ENCODE results near the gene L1CAM.

The L1CAM gene

DNA sequence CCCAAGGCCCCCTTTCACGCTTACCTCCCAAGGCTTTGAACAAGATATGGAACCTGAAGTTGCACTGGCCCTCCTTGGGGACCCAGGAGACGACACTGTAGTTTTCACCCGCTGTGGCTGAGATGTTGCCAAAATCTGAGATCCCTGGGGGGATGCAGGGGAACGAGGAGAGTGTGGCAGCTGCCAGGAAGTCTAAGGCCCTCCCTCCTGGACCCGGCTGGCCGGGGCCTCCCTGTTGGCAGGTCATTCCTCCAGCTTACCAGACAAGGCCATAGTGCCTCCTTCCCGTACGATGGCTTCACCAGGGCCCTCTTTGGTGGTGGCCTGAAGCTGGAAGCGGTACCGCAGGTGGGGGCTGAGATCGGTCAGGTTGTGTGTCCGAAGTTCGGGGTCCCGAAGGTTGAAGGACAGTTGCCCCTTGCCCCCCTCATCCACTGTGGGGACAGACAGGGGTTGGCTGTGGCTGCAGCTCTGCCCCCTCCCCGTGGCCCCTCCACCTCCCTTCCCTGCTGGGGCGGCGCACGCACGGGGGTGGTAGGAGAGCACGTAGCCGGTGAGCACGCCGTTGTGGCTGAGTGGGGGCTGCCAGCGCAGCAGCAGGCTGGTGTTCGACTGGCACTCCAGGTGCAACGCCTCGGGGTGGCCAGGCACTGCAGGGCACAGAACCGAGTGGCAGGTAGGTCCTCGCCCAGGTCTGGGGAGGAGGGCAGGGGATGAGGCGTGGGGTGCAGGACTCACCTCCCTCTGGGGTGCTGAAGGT lies 21.2 kb downstream of the L1CAM start:
- no peak for DNase-seq (ENCODE audit: low read depth in 2 of 2)

DNA sequence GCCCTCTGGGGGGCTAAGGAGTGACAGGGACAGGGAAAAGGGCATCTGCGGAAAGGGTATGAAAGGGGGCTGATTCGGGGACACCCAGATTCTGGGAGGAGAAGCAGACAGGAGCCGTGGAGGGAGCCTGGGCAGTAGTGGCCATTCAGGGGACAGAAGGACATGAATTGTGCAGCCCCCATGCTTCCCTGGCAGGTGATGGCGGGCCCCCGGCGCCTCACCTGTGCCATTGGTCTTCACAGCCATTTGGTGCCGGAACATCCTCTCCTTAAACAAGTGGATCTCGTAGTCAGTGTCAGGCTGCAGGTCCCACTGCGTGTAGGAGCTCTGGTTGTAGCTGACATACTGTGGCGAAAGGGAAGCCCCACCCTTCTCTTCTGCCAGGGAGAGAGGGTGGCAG lies 21.9 kb downstream of the L1CAM start:
- DNase-seq (ENCODE audit: low read depth in 2 of 2) = no peak

DNA sequence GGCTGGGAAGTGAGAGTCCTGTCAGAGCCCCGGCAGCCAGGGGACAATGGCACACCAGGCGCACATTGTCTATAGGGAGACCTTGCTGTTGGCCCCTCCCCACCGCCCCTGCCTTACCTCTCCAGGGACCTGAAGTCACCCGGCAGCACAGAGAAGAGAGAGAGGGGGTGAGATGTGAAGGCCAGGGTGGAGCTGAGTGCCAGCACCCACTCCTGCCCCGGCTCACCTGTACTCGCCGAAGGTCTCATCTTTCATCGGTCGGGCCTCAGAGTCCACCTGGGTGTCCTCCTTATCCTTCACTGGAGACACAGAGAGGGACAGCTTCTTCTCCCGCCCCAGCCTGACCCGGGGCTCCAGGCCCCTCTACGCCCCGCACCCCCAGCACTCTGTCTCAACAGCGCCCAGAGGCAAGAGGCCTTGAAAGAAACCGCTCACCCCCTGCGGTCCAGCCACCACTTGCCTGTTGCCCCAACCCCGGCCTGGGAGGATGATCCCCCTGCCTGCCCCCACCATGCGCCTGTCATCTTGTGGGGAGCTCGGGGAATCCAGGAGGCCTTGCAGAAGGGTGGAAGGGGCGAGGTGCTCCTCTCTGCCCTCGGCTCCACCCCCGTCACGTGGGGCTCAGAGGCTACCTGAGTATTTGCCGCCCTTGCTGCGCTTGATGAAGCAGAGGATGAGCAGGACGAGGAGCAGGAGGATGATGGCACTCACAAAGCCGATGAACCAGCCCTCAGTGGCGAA lies 22.6 kb downstream of the L1CAM start:
- DNase-seq (ENCODE audit: low read depth in 2 of 2) = no peak

DNA sequence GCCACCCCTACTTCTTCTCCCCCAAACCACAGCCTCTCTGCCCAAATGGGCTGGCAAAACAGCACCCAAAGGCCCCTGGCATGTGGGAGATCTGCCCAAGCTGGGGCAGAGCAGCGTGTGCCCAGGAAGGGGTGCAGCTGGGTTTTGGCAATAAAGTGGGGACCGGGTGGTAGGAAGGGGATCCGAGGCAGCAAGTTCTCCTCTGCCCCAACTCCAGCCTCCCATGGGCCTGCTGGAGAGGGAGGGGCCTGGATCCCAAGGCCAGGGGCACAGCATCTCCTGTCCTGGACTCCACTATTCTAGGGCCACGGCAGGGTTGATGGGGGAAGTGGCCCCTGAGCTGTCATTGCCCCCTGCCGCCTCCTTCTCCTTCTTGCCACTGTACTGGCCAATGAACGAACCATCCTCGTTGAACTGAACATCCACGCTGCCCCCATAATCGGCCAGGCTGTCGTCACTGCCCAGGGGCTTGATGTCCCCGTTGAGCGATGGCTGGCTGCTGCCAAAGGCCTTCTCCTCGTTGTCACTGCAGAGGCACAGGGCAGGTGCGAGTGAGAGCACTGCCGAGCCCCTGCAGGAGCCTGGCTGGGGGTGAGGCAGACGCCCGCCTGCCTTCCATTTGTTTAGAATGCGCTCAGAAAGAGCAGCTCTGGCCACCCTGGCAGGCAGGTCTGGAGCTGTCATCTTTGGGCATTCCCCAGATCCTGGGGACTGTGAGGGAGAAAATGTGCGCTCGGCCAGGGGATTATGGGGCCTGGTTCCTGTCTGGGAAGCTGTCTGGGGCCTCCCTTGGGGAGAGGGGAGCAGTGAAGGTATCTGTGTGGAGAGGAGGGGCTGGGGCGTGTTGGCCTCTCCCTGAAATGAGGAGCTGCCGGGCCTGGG lies 23.4 kb downstream of the L1CAM start:
- DNase-seq (ENCODE audit: low read depth in 2 of 2) = no peak

DNA sequence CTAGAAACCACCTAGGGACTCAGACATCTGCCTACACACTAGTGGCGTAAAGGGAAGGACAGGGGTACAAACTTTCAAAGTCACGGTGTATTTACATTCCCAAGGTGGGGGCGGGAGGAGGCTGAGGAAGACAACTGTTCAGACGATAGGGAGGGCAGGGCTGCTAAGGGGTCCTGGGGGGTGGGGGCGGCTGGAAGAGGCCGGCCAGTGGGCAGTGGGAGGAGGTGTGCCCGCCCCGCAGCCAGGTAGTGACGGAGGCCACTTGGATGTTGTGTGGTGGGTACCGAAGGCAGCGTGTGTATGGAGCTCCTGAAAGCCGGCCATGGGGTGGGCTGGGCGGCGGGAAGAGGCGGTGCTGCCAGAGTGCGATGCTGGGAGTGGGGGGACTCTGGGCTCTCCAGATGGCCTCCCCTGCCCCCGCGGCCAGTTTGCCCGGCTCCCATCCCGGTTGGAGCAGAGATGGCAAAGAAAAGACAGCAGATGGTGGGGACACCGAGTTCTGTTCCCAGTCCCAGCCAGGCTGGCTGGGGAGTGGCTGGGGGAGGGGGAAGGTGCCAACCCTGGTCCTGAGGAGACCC lies 24.2 kb downstream of the L1CAM start:
- DNase-seq (ENCODE audit: low read depth in 2 of 2) = no peak

DNA sequence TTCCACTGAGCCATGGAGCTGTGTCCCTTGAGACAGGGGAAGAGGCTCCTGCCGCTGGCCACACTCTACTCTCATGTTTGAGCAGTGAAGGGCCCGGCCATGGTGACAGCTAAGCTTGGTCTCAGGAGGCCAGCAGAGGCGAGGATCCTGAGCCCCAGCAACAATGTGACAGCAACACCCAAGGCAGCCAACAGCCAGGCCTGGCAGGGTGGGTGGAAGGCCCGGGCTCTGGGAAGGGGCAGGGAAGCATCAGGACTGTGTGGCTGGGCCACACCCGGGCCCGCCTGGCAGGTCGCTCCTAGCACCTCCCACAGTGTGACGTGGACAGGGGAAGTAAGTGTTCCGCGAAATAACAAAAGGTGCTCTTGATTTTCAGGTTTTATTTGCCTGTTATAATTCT lies 24.8 kb downstream of the L1CAM start:
- no peak for DNase-seq (ENCODE audit: low read depth in 2 of 2)

DNA sequence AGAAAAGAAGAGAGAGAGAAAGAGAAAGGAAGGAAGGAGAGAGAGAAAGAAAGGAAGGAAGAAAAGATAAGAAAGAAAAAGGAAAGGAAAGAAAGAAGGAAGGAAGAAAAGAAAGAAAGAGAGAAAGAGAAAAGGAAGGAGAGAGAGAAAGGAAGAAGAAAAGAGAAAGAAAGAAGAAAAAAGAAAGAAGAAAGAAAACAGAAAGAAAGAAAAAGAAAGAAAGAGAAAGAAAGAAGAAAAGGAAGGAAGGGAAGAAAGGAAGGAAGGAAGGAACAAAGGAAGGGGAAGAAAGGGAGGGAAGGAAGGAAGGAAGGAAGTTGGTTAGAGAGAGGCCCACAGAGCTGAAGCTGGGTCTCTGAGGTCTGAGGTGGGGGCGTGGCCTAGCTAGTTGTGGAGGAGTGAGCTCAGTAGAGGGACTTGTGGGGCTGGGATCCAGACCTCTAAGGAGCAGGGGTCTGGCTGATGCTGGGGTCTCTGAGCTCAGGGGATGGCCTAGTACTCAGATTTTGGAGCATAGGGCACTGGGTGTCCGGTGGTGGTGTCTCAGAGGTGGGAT lies 28.5 kb downstream of the L1CAM start:
- DNase-seq (ENCODE audit: low read depth in 2 of 2) = no peak

DNA sequence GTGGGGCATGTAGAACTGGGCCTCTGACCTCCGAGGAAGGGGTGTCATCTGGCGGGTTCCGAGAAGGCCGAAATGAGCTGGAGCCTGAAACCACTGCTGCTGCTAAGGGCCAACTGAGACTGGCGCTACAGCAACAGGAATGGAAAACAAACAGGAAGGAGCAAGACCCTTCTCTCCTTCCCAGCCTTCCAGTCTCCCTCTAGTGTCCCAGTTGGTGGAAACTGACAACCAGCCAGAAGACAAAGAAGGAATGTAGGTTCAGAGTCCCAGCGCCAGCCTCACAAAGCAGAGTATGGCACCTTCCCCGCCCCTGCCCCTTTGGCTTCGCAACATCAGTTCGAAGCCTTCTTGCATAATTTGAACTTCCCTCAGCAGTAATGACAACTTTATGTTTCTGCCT lies 31.3 kb downstream of the L1CAM start:
- DNase-seq (ENCODE audit: low read depth in 2 of 2) = no peak

DNA sequence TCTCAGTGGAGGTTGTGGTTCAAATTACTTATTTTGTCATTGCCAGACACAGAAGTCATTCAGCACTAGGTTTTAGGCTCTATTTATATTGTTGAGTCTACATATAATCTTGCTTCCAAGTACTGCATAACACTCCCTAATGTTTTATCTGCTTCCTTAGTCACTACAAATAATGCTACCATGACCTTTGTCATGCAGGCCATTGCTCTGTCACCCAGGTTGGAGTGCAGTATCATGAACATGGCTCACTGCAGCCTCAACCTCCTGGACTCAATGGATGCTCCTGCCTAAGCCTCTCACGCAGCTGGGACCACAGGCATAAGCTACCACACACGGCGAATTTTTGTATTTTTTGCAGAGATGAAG lies 32.1 kb downstream of the L1CAM start:
- no peak for DNase-seq (ENCODE audit: low read depth in 2 of 2)

DNA sequence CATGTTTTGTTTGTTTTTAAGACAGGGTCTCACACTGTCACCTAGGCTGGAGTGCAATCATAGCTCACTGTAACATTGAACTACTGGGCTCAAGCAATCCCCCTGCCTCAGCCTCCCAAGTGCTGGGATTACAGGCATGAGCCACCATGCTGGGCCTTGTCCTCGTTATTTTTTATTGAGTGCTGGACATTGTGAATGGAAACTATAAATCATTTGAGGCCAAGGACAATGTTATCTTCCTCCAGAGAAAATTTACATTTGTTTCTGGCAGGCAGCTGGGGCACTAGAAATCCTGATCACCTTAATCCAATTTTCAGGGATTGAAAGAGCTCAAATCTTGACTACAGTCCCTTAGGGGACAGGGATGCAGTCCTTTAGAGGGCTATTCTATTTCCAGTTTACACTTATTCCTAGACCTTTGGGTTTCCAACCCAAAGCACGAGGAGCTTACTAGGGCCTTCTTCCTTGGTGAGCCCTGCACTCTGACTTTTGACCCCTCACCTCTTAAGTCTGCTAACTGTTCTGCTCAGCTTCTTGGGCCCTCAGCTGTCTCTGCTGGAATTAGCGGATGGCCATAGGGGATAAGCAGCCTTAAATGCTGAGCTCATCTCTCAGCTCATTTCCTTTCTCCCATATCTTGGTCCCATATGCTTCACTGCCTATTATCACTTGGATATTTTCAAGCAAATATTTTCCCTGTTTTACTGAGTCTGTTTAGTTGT lies 32.6 kb downstream of the L1CAM start:
- DNase-seq (ENCODE audit: low read depth in 2 of 2) = no peak

DNA sequence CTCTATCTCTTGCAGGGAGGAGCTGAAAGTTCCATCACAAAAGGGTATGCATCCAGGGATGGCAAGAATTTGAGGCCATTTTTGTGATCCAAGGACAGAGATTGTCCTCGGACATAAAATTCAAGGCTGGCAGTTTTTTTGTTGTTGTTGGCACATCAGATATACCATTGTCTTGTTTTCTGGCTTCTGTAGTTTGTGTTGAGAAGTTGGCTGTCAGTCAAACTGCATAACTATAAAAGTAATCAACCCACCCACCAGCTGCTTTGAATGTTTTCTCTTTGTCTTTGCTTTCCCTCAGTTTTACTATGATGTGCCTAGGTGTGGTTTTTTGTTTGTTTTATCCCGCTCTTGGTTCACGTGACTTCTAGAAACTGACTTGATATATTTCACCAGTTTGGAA lies 34.0 kb downstream of the L1CAM start:
- no peak for DNase-seq (ENCODE audit: low read depth in 2 of 2)

DNA sequence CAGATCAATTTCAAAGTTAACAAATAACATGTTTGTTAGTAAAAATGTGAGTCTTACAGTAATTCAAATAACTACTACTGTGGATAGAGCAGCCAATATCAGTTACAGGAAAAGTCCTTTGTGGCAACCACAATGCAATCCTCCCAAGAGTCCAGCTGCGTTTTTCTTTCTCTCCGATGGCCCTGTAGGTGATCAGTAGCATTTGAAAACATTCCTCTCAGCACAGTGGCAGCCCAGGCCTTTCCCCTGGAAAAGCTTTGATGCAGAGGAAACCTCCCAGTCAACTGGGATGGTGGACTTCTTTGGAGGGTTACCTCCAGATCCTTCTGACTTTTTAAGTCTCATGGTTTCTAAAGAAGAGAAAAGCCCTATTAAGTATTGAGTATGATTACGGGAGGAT lies 37.6 kb downstream of the L1CAM start:
- DNase-seq (ENCODE audit: low read depth in 2 of 2) = no peak

DNA sequence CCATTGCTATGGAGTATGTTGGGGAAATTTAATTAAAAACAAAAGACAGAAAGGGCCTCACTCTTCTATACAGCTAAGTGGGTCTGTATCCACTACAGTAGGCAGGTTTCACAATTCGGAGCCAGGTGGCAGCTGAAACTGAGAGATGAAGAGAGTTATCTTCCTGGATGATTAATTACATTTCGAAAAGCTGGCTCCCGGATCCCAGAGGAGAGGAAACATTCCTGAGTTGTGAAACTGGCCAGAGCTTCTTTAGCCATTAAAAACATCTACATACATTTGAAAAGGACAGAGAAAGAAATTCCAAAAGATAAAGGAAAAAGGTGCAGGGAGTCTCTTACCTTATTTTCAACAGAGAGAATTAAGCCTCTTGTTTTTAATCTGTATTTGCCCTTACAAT lies 40.1 kb downstream of the L1CAM start:
- DNase-seq (ENCODE audit: low read depth in 2 of 2) = no peak

DNA sequence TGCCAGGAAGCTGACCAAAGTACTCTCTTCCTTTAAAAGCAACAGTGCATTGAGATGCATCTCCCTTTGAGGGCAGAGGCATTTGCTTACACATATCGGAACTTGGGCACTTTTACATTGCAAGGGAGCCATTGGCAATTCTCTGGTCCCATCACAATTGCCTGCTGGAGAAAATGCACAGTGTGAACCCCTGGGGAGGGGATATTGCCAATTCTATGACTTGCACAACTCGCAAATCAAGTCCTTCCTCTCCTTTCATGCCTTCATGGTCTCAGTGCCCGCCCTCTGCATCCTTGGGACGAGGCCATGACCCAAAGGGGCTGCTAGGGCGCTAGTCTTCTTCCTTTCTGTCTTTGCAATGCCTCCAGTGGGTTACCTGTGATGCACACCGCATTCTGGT lies 40.8 kb downstream of the L1CAM start:
- no peak for DNase-seq (ENCODE audit: low read depth in 2 of 2)

DNA sequence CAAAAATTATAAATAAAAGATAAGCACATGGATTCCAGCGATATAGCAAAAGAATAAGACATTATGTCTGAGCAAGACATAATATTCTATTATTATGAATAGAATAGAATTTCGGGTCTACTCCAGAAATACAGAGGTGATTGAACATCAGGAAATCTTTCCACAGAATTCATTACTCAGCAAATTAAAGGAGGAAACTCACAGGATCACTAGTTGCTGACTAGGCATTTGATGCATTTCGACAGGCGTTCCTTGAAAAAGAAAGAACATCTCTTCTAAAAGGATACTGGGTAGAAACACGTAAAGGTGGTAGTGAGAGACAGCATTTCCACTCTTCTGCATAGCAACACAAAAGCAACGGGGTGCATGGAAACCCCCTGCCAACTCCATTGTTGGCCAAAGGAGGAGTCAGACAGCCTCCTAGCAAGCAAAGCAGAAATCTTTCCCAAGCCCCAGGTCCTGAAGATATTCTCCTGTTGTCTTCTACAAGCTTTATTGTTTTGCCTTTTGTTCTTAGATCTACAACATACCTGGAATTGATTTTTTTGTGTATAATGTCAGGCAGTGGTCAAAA lies 41.4 kb downstream of the L1CAM start:
- no peak for DNase-seq (ENCODE audit: low read depth in 2 of 2)

DNA sequence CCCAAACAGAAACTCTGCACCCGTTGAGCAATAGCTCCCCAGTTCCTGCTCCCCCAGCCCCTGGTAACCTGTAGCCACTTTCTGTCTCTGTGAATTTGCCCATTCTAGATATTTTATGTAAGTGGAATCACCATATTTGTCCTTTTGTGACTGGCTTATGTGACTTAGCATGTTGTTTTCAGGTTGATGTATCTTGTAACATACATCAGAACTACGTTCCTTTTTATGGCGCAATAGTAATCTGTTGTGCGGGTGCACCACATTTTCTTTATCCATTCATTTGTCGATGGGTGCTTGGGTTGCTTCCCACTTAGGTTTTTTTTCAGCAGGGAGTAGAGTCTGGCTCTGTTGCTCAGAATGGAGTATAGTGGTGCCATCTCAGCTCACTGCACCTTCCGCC lies 49.1 kb downstream of the L1CAM start:
- no peak for DNase-seq (ENCODE audit: low read depth in 2 of 2)

DNA sequence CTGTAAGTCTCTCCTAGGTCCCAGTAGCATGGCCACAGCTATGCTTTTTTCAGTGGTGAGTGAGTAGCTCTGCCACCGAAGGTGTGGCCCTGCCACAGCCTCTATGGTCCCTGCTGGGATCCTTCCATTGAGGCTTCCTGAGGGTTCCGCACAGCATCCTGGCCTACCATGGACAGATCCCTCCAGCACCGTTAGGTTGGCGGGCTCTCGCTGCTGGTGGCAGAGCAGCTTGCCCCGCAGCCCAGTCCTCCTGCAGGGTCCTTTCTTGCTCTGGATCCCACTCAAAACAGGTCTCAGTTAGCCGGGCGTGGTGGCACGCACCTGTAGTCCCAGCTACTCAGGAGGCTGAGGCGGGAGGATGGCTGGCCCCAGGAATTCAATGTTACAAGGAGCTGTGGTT lies 53.2 kb downstream of the L1CAM start:
- DNase-seq (ENCODE audit: low read depth in 2 of 2) = no peak

DNA sequence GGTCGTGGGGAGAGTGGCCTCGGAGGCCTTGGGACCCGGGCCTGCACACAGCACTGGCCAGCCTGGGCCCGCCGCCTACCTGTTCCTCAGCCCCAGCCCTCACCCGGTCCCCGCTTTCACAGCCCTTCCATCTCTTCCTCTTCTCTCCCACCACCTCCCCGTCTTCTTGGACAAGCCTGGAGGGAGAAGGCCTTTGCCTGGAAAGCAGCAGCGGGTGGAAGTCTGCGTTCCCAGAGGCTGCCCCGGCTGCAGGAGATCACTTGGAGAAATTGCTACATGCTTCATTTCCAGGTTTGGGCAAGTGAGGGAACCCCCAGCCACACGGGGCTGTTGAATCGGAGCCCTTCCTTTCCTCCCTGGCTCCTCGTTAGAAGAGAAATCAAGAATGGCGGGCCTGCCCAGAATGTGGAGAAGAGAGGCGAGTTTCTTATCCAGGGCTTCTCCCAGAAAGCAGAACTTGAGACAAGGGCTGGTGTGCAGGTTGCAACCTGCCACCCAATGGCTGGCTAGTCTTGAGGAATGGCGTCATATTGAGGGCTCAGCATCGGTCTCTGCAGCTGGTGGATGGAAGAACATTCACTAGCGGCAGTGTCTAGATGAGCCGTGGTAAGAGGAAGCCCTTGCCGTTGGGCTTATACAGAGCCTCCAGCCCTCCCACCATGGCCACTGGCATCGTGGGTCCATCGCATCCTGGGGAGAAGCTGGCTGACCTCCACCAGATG lies 54.4 kb downstream of the L1CAM start:
- no peak for DNase-seq (ENCODE audit: low read depth in 2 of 2)

DNA sequence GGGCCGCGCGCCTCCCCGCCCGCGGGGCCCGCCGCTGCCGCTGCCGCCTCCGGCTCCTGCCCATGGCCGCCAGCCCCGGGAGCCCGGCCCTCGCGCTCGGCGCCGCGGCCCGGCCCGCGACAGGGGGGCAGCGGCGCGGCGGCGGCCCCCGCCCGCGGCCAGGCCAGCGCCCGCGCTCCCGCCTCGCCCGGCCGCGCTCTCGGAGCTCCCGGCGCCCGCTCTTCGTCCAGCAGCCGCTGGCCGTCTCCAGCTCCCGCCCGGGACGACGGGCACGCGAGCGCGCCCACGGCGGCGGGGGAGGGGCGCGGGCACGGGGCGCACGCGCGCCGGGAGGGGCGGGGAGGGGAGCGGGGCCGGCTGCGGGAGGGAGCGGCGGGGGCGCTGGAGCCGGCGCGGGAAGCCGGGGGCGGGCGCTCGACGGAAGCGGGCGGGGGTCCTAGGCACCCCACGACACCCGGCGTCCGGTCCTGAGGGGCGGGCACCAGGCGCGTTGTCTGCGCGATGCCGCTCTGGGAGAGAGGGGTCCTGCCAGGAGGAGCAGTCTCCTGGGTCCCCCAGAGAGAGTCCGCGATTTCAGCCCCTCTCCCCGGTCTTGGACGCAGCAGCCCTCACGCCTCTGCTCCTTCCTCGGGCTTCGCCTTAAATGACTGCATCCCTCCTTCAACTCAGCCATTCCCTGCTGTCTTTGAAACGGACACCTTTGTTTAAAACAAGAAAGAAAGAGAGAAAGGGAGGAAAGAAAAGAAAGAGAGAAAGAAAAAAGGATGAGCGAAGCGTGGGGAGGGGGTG lies 55.1 kb downstream of the L1CAM start:
- DNase-seq (ENCODE audit: low read depth in 2 of 2) = no peak

Measured in stimulated activated CD8-positive, alpha-beta memory T cell treated with anti-CD3 and anti-CD28 coated beads, Interleukin-15, amount 100 ng/mL, for 4 hours (primary cell).